ENCODE measurements around the gene LIMS1.
"Not testable (repeated sequence)": the region's sequence is repeated elsewhere in the genome, so short reads cannot be mapped to it uniquely, and the experiment has no call there.

The LIMS1 gene, protein sequence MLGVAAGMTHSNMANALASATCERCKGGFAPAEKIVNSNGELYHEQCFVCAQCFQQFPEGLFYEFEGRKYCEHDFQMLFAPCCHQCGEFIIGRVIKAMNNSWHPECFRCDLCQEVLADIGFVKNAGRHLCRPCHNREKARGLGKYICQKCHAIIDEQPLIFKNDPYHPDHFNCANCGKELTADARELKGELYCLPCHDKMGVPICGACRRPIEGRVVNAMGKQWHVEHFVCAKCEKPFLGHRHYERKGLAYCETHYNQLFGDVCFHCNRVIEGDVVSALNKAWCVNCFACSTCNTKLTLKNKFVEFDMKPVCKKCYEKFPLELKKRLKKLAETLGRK

DNA sequence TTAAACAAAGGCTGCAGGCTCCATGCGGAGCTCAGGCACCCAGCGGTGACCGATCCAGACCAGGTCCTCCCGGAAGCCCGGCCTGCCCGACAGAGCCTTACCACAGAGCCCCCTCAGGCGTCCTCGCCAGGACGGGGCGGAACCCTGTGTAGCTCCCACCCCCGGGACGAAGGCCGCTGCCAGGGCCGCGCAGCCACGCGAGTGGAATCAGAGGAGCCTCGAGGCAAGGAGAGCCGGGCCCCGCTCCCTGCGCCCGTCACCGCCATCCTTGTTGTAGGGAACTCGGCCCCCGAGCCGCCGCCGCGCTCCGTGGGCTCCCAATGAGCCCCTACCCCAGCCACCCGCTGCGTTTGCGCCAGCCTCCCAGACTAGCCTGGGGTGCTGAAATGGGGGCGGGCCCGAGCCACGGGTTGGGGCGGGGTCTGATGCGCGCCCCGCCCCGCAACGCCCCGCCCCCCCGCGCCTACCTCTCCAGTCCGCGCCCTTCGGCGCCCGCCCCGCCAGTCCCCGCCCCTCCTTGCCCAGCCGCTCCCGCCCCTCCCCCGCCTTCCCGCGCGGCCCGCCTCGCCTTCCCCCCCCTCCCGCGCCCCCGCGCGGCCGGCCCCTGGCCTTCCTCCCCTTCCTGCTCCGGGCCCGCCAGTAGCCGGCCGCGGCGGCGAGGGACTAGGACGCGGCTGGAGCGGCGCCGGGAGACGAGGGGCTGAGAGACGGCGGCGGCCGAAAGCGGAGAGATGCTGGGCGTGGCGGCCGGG is at the start of gene LIMS1:
TSS of gene LIMS1 (plus strand) at position 639 of the 752 bp plus-strand sequence. CDS start at position 732, 93 bp downstream.
- DNase-seq (ENCODE audit: low read depth), result peak; percentile 34

DNA sequence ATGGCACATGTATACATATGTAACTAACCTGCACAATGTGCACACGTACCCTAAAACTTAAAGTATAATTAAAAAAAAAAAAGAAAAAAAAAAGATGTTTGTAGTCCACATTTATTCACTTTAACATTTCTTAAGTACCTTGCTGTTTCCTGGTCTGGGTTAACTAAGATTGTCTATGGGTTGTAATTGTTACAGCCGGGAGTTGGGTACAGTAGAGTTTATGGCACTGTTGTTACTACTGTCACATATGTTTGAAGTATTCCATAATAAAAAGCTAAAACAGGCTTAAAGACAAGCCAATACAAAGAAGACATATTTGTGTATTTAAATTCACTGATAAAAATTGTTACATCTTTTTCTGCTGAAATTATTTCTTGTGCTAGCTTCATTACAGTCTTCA is 49.0 kb upstream of the LIMS1 start:
- DNase-seq (ENCODE audit: low read depth), result no peak

- DNase-seq (ENCODE audit: low read depth), result no peak
Measured at GRCh38 chr2:108490506-108491122, 43.7 kb upstream of the LIMS1 start.

DNA sequence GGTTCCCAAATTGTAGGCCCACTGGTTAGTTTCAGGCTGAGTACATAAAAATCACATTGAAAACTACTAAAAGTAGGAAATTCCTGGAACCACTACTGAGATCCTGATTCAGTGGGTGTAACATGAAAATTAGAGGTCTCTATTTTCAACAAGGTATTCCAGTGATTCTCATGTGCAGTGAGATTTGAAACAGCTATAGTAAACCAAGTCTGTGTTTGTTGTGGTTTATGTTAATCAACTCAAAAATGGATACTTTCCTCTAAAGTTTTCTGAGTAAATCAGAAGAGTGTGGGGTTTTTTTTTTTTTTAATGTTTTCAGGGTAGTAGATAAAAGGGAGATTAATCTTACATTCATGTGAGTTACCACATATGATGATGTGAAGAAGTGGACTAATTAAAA is 42.4 kb upstream of the LIMS1 start:
- no peak for DNase-seq (ENCODE audit: low read depth)

GRCh38 chr2:108492364-108492763 is 41.9 kb upstream of the LIMS1 start:
- peak; percentile 93 for DNase-seq (ENCODE audit: low read depth)

DNA sequence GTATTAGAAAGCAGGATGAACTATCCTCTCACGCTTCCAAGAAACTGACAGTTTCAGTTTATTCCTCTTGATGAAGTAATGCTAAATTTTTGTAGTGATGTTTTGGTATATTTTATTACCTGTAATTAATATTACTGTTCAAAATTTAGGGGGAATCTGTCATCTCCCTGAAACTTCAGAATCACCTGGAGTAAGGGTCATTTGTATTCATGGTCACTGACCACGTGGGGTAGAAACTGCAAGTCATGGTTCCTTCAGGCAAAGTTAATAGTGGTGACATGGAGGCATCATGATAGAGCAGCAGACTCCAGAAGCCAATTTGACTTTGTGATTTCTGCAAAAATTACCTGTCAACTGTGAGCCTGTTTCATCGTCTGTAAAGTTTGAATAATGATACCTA is 38.1 kb upstream of the LIMS1 start:
- DNase-seq (ENCODE audit: low read depth), result not testable (repeated sequence)

- not testable (repeated sequence) for DNase-seq (ENCODE audit: low read depth)
Measured at GRCh38 chr2:108507620-108508019, 26.6 kb upstream of the LIMS1 start.

GRCh38 chr2:108512431-108512830 is 21.8 kb upstream of the LIMS1 start:
- DNase-seq (ENCODE audit: low read depth), result not testable (repeated sequence)

DNA sequence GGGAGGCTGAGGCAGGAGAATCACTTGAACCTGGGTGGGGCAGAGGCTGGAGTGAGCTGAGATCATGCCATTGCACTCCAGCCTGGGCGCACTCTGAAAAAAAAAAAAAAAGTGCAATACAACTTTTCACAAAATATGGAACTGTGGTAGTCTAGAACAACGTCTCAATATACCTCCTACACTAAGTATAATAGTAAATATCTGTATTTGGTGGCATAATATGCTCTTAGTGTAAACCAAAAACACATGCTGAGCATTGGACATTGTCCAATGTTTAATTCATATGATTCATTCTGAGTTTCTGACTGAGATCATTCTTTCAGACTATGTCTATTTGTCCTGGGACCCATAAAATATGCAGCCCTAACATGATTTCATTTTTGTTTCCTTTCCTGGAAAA is 19.8 kb upstream of the LIMS1 start:
- not testable (repeated sequence) for DNase-seq (ENCODE audit: low read depth)

GRCh38 chr2:108524688-108525087 is 9.6 kb upstream of the LIMS1 start:
- DNase-seq (ENCODE audit: low read depth), result not testable (repeated sequence)

- not testable (repeated sequence) for DNase-seq (ENCODE audit: low read depth)
Measured at GRCh38 chr2:108525258-108525657, 9.0 kb upstream of the LIMS1 start.

GRCh38 chr2:108531674-108532055 is 2.6 kb upstream of the LIMS1 start:
- DNase-seq (ENCODE audit: low read depth), result no peak

GRCh38 chr2:108534584-108535356 is 500 bp downstream of the LIMS1 start:
- no peak for DNase-seq (ENCODE audit: low read depth)

DNA sequence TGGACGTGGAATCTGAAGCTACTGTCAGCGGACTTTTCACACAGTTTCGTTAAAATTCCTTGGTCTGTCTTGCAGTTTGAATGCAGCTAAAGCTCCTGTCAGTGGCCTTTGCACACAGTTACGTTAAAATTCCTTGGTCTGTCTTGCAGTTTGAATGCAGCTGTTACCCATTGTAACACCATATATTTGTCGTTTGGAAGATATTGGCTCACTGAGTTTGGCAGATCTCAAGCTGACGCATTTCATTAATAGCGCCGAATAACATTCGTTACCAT is 1.0 kb downstream of the LIMS1 start:
- DNase-seq (ENCODE audit: low read depth), result no peak

GRCh38 chr2:108536133-108536780 is 2.0 kb downstream of the LIMS1 start:
- DNase-seq (ENCODE audit: low read depth), result no peak

GRCh38 chr2:108536911-108537310 is 2.6 kb downstream of the LIMS1 start:
- DNase-seq (ENCODE audit: low read depth), result no peak

- DNase-seq (ENCODE audit: low read depth), result no peak
Measured at GRCh38 chr2:108538000-108538625, 3.8 kb downstream of the LIMS1 start.

DNA sequence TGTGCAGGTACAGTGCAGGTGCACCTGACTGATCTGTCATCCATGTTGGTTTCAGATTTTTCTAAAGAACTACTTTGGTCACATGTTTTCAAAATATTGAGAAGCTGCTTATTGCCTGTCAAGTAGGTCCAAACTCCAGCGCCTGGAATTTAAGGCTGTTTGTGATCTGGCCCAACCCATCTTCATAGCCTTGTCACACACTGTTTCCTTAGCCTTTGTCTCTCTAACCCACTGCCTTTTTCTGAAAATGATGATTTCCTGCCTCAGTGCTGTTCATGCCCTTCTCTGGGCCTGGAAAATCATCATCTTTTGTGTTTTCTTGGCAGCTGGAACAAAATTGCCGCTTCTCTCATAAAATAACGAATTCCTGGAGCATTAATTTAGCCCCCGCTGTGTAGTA is 7.2 kb downstream of the LIMS1 start:
- no peak for DNase-seq (ENCODE audit: low read depth)

DNA sequence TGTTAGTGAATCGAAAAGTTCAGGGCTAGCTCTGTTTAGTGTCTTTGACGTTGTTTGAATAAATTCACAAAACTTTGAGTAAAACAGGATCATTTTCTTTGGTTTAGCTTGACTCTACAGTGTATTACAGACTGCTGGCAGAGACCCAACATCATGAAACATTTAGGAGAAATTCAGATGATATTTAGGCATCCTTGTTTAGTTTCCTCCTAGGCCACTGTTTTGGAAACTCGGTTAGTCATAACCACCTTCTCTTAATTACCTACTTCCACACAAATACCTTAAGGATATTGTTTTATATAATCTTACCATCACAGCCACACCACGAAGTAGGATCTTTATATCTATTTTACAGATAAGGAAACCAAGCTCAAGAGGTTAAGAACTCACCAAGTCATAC is 7.8 kb downstream of the LIMS1 start:
- no peak for DNase-seq (ENCODE audit: low read depth)

- no peak for DNase-seq (ENCODE audit: low read depth)
Measured at GRCh38 chr2:108547606-108548005, 13.3 kb downstream of the LIMS1 start.

DNA sequence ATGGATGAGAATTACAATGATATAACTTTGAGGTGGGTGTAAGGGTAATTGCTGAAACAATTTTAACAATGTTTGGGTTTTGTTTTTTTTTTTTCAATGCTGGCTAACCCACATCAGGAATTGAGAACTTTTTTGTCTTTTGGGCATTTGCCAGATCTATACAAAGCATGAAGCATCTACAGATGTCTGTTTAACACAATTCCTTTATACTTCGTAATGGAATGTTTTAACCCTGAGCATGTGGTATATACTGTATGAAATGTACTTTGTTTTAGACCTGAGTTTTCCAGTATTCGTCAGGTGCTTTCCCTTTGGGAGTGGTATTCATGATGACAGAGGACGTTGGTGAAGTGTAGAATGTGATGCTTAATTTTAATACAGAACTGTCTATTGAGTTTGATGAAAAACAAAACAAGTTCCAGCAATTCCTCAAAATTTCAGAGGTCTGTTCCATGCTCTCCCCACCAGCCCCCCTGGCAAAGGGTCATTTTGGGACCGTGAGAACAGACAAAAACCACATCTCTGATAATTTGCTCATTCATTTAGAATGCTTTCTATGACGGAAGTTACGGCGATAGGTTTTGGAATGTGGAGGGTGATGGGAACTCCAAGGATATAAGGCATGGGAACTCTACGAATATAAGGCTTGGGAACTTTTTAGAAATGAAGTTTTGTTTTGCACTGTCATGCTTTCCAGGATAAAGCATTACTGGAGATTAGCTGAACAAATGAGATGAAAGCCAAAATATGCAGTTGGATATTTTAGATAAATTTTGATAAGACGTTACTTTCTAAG is 14.1 kb downstream of the LIMS1 start:
- DNase-seq (ENCODE audit: low read depth), result peak; percentile 47

Data from non-pigmented ciliary epithelial cell (primary cell).